SK-N-SH (cell line): ENCODE data around the gene FRYL. TPM values are rescaled to one million over a fixed set of nuclear protein-coding genes. Genes with fewer than 3 reads are reported as not detected.

ENCODE experiments used
- CTCF ChIA-PET: fragments of 300-600, 350-600 bp; formaldehyde crosslinking; extraction: SDS; loops from one replicate; lab custom pipeline; 2021; lab: Yijun Ruan, JAX
- POLR2A ChIA-PET: fragments of 350-600 bp; sonication (Branson Sonifier 250); formaldehyde crosslinking; extraction: SDS; loops from one replicate; lab custom pipeline; 2020; ENCODE audit warnings: antibody characterized with exemption, inconsistent platforms; lab: Yijun Ruan, JAX
- DNase-seq: peaks from one replicate; pipeline ENCODE4 v3.0.0; 2012
- H2AFZ ChIP-seq: fragments of 200-600 bp; sonication (generic); 2 replicates; pipeline ENCODE4 v1.8.1; 2016; ENCODE audit warnings: antibody characterized with exemption, mild to moderate bottlenecking, low read depth
- H3F3A ChIP-seq: fragments of 200-600 bp; sonication (generic); replicated peaks from 2 replicates; pipeline ENCODE3; 2016; ENCODE audit warnings: antibody characterized with exemption, mild to moderate bottlenecking; ENCODE audit not compliant: insufficient read depth
- H3K27ac ChIP-seq, 2 experiments: fragments of 200-500 bp in 1 of 2; fragments of 200-600 bp in 1 of 2; sonication (Bioruptor generic) in 1 of 2; sonication (generic), shearing (Covaris generic) in 1 of 2; 2 replicates each; pipeline versions ENCODE4 v1.5.1 to v1.6.1; 2014 to 2016; ENCODE audit warnings: low read depth in 2 of 2, inconsistent platforms in 1 of 2, low read length in 1 of 2, mild to moderate bottlenecking in 1 of 2, mixed read lengths in 1 of 2
- H3K27me3 ChIP-seq: fragments of 200-600 bp; sonication (generic), shearing (Covaris generic); 2 replicates; pipeline ENCODE4 v1.6.1; 2016; ENCODE audit warnings: mixed run types; ENCODE audit not compliant: insufficient read depth
- H3K36me3 ChIP-seq, 2 experiments: fragments of 200-500 bp in 1 of 2; fragments of 200-600 bp in 1 of 2; sonication (Bioruptor generic) in 1 of 2; sonication (generic) in 1 of 2; replicated peaks in 1 of 2; 2 replicates each; pipeline versions ENCODE3 to v1.5.1; 2014 to 2016; ENCODE audit warnings: low read length in 1 of 2, mild to moderate bottlenecking in 1 of 2; ENCODE audit not compliant: insufficient read depth in 2 of 2, control insufficient read depth in 1 of 2
- H3K4me1 ChIP-seq, 2 experiments: fragments of 200-500 bp in 1 of 2; fragments of 200-600 bp in 1 of 2; sonication (Bioruptor generic) in 1 of 2; sonication (generic), shearing (Covaris generic) in 1 of 2; 2 replicates each; pipeline versions ENCODE4 v1.5.1 to v1.6.1; 2014 to 2016; ENCODE audit warnings: low read depth in 1 of 2, low read length in 1 of 2, mixed run types in 1 of 2; ENCODE audit not compliant: insufficient read depth in 2 of 2, control insufficient read depth in 1 of 2
- H3K4me2 ChIP-seq: fragments of 200-600 bp; sonication (generic), shearing (Covaris generic); 2 replicates; pipeline ENCODE4 v1.6.1; 2017; ENCODE audit warnings: mixed run types
- H3K4me3 ChIP-seq, 2 experiments: fragments of 200-500 bp in 1 of 2; fragments of 200-600 bp in 1 of 2; sonication (Bioruptor generic) in 1 of 2; sonication (generic), shearing (Covaris generic) in 1 of 2; 2 replicates each; pipeline versions ENCODE4 v1.5.1 to v1.8.1; 2014 to 2016; ENCODE audit warnings: low read depth in 2 of 2, inconsistent platforms in 1 of 2, low read length in 1 of 2, mild to moderate bottlenecking in 1 of 2, mixed read lengths in 1 of 2, moderate library complexity in 1 of 2
- H3K79me2 ChIP-seq: fragments of 200-600 bp; sonication (generic); 2 replicates; pipeline ENCODE4 v1.8.1; 2017; ENCODE audit warnings: mild to moderate bottlenecking; ENCODE audit not compliant: insufficient read depth
- H3K9ac ChIP-seq: fragments of 200-600 bp; sonication (generic); 2 replicates; pipeline ENCODE4 v1.6.1; 2017; ENCODE audit warnings: mixed run types
- H3K9me2 ChIP-seq: fragments of 200-600 bp; sonication (generic); 2 replicates; pipeline ENCODE4 v1.6.1; 2017; ENCODE audit warnings: mixed run types
- H3K9me3 ChIP-seq: fragments of 200-600 bp; sonication (generic); 2 replicates; pipeline ENCODE4 v1.6.1; 2017; ENCODE audit warnings: mixed run types, mild to moderate bottlenecking, moderate library complexity
- H4K20me1 ChIP-seq: fragments of 200-600 bp; sonication (generic); 2 replicates; pipeline ENCODE4 v1.6.1; 2017; ENCODE audit warnings: mild to moderate bottlenecking, mixed run types; ENCODE audit not compliant: insufficient read depth
- CHD2 ChIP-seq: fragments of 150-350 bp; IDR thresholded peaks from 2 replicates; pipeline ENCODE4 v1.6.1; 2018; ENCODE audit warnings: low read length; ENCODE audit not compliant: partially characterized antibody
- ELF1 ChIP-seq: IDR thresholded peaks from 2 replicates; pipeline ENCODE4 v1.4.0; 2012
- EZH2phosphoT487 ChIP-seq: fragments of 200-600 bp; sonication (generic); IDR thresholded peaks from 2 replicates; pipeline ENCODE4 v1.6.1; 2017; ENCODE audit warnings: low read depth, mixed run types, mild to moderate bottlenecking, antibody characterized with exemption, moderate library complexity, borderline replicate concordance
- FOSL2 ChIP-seq: IDR thresholded peaks from 2 replicates; pipeline ENCODE4 v1.4.0; 2012; ENCODE audit warnings: low read depth, mild to moderate bottlenecking, moderate library complexity, borderline replicate concordance
- FOXJ3 ChIP-seq: sonication (generic); formaldehyde crosslinking; IDR thresholded peaks from 2 replicates; pipeline ENCODE4 v1.5.1; 2020; ENCODE audit warnings: mild to moderate bottlenecking, missing genetic modification reagents
- FOXM1 ChIP-seq: IDR thresholded peaks from 2 replicates; pipeline ENCODE4 v1.4.0; 2012; ENCODE audit warnings: low read depth, mild to moderate bottlenecking
- GABPA ChIP-seq: IDR thresholded peaks from 2 replicates; pipeline ENCODE4 v1.4.0; 2012; ENCODE audit warnings: low read depth, mild to moderate bottlenecking
- GATA2 ChIP-seq: sonication (generic); formaldehyde crosslinking; IDR thresholded peaks from 2 replicates; pipeline ENCODE4 v1.5.0; 2020; ENCODE audit warnings: mild to moderate bottlenecking, missing genetic modification reagents
- IRF3 ChIP-seq: fragments of 150-350 bp; IDR thresholded peaks from 2 replicates; pipeline ENCODE4 v1.6.1; 2016; ENCODE audit warnings: mild to moderate bottlenecking, low read depth, low read length
- JUND ChIP-seq: IDR thresholded peaks from 2 replicates; pipeline ENCODE4 v1.4.0; 2012
- MAX ChIP-seq: IDR thresholded peaks from 2 replicates; pipeline ENCODE4 v1.4.0; 2012; ENCODE audit warnings: low read depth
- MEF2A ChIP-seq: IDR thresholded peaks from 2 replicates; pipeline ENCODE4 v1.4.0; 2012; ENCODE audit warnings: low read depth, borderline replicate concordance
- NFIC ChIP-seq: IDR thresholded peaks from 2 replicates; pipeline ENCODE4 v1.4.0; 2012; ENCODE audit warnings: borderline replicate concordance
- NRF1 ChIP-seq: IDR thresholded peaks from 2 replicates; pipeline ENCODE4 v1.6.1; 2012; ENCODE audit warnings: low read depth, mild to moderate bottlenecking, low read length
- POLR2AphosphoS5 ChIP-seq: IDR thresholded peaks from 2 replicates; pipeline ENCODE4 v1.6.1; 2012; ENCODE audit warnings: low read depth, low read length
- RCOR1 ChIP-seq: fragments of 150-350 bp; IDR thresholded peaks from 2 replicates; pipeline ENCODE4 v1.6.1; 2017; ENCODE audit warnings: antibody characterized with exemption, low read length
- RFX5 ChIP-seq: IDR thresholded peaks from 2 replicates; pipeline ENCODE4 v1.6.1; 2012; ENCODE audit warnings: mild to moderate bottlenecking, improper control_type of control experiment, low read length
- RXRA ChIP-seq: IDR thresholded peaks from 2 replicates; pipeline ENCODE4 v1.4.0; 2012; ENCODE audit warnings: low read depth, mild to moderate bottlenecking, borderline replicate concordance
- SIN3A ChIP-seq: IDR thresholded peaks from 2 replicates; pipeline ENCODE4 v1.6.1; 2012; ENCODE audit warnings: low read depth, mild to moderate bottlenecking, low read length, moderate library complexity, borderline replicate concordance
- SMC3 ChIP-seq: IDR thresholded peaks from 2 replicates; pipeline ENCODE4 v1.6.1; 2012; ENCODE audit warnings: low read depth, low read length, improper control_type of control experiment
- TCF12 ChIP-seq: IDR thresholded peaks from 2 replicates; pipeline ENCODE4 v1.4.0; 2012
- TEAD4 ChIP-seq: IDR thresholded peaks from 2 replicates; pipeline ENCODE4 v1.4.0; 2012; ENCODE audit warnings: mild to moderate bottlenecking, borderline replicate concordance; ENCODE audit not compliant: insufficient read depth
- YY1 ChIP-seq: IDR thresholded peaks from 2 replicates; pipeline ENCODE4 v1.4.0; 2012; ENCODE audit warnings: low read depth, mild to moderate bottlenecking
- WGBS: methylation state at CpG from one replicate; pipeline ENCODE4 v1.1.6; 2017; ENCODE audit warnings: low lambda C conversion rate; 5-methylcytosine and 5-hydroxymethylcytosine counted together
- polyA plus RNA-seq, 3 experiments: library from polyadenylated mRNA; depleted of rRNA; stranded (reverse); fragments of >200 nt; gene quantifications; 2 replicates each; pipeline ENCODE4 v1.2.3, GENCODE V29; 2012
- TF ChIP-seq, protein P1 (sequence below): IDR thresholded peaks from 2 replicates; pipeline ENCODE4 v1.4.0; 2012; ENCODE audit warnings: low read depth, borderline replicate concordance
- TF ChIP-seq, protein P2 (sequence below): fragments of 200-600 bp; sonication (generic); IDR thresholded peaks from 2 replicates; pipeline ENCODE4 v1.6.1; 2017; ENCODE audit warnings: antibody characterized with exemption, mild to moderate bottlenecking, moderate library complexity
- TF ChIP-seq, protein P3 (sequence below): IDR thresholded peaks from 2 replicates; pipeline ENCODE4; 2012

The FRYL gene
- polyA plus RNA-seq, 1 of the 3 experiments (the other 2 are of a cell fraction): 8.2 TPM

GRCh38 chr4:48602763-48603162, 177.3 kb downstream of the FRYL start (continued):
- no peak for TF ChIP-seq IRF3
- no peak for TF ChIP-seq MEF2A
- TF ChIP-seq POLR2AphosphoS5: no peak
- no peak for TF ChIP-seq NFIC
- TF ChIP-seq YY1: no peak
- TF ChIP-seq CHD2: no peak
- TF ChIP-seq JUND: no peak
- TF ChIP-seq FOXJ3: no peak
- TF ChIP-seq SMC3: no peak
- TF ChIP-seq, protein P1, sequence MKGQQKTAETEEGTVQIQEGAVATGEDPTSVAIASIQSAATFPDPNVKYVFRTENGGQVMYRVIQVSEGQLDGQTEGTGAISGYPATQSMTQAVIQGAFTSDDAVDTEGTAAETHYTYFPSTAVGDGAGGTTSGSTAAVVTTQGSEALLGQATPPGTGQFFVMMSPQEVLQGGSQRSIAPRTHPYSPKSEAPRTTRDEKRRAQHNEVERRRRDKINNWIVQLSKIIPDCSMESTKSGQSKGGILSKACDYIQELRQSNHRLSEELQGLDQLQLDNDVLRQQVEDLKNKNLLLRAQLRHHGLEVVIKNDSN: no peak

- peaks cover 3% of the 10 kb centered on the region for H3F3A ChIP-seq
- POLR2A ChIA-PET: no interaction called here
- peak overlapping the region; percentile 21; the same call in 1 of the 2 replicates for H3K4me2 ChIP-seq
- no peak overlapping the region for H3K4me3 ChIP-seq
- DNase-seq: no peak
- peak overlapping the region; percentile 11 to 59; a peak in 3 of 4 replicates for H3K27ac ChIP-seq
- 19% methylated on average over 3 of the region's 3 CpGs for WGBS
- H3K27me3 ChIP-seq: no peaks in the 10 kb centered on the region
- no peaks in the 10 kb centered on the region for H4K20me1 ChIP-seq
- no peaks in the 10 kb centered on the region for H3K79me2 ChIP-seq
- H3K9me2 ChIP-seq: no peaks in the 10 kb centered on the region
- CTCF ChIA-PET: no interaction called here
- H3K9ac ChIP-seq: peak overlapping the region; percentile 1; the same call in 1 of the 2 replicates
- H2AFZ ChIP-seq: no peak overlapping the region
- H3K36me3 ChIP-seq: peaks cover 10 to 32% of the 10 kb centered on the region in 2 experiments
- H3K9me3 ChIP-seq: no peaks in the 10 kb centered on the region
- peaks cover 0 to 8% of the 10 kb centered on the region in 2 experiments; a peak in 2 of 4 replicates for H3K4me1 ChIP-seq
- TF ChIP-seq, protein P2, sequence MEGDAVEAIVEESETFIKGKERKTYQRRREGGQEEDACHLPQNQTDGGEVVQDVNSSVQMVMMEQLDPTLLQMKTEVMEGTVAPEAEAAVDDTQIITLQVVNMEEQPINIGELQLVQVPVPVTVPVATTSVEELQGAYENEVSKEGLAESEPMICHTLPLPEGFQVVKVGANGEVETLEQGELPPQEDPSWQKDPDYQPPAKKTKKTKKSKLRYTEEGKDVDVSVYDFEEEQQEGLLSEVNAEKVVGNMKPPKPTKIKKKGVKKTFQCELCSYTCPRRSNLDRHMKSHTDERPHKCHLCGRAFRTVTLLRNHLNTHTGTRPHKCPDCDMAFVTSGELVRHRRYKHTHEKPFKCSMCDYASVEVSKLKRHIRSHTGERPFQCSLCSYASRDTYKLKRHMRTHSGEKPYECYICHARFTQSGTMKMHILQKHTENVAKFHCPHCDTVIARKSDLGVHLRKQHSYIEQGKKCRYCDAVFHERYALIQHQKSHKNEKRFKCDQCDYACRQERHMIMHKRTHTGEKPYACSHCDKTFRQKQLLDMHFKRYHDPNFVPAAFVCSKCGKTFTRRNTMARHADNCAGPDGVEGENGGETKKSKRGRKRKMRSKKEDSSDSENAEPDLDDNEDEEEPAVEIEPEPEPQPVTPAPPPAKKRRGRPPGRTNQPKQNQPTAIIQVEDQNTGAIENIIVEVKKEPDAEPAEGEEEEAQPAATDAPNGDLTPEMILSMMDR: no peak
- TF ChIP-seq TCF12: no peak
- TF ChIP-seq, protein P3, sequence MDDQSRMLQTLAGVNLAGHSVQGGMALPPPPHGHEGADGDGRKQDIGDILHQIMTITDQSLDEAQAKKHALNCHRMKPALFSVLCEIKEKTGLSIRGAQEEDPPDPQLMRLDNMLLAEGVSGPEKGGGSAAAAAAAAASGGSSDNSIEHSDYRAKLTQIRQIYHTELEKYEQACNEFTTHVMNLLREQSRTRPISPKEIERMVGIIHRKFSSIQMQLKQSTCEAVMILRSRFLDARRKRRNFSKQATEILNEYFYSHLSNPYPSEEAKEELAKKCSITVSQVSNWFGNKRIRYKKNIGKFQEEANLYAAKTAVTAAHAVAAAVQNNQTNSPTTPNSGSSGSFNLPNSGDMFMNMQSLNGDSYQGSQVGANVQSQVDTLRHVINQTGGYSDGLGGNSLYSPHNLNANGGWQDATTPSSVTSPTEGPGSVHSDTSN: peak; percentile 62
- TF ChIP-seq SMC3: no peak
- no peak for TF ChIP-seq ELF1
- TF ChIP-seq YY1: no peak
- TF ChIP-seq GATA2 (CRISPR knock-in tag): no peak
- no peak for TF ChIP-seq POLR2AphosphoS5
- no peak for TF ChIP-seq NFIC
- no peak for TF ChIP-seq RXRA
- no peak for TF ChIP-seq SIN3A
- no peak for TF ChIP-seq TEAD4
- TF ChIP-seq EZH2phosphoT487: no peak
- no peak for TF ChIP-seq MAX
- TF ChIP-seq FOXM1: no peak
- TF ChIP-seq IRF3: no peak
- TF ChIP-seq NRF1: no peak
- no peak for TF ChIP-seq RFX5
- 0 out of 2 replicates have a peak, but pooled peaks have one; percentile 8 for TF ChIP-seq JUND
- peak; percentile 42; the same call in 1 of the 2 replicates for TF ChIP-seq FOSL2
- TF ChIP-seq GABPA: no peak
- TF ChIP-seq RCOR1: no peak
These were observed 177.9 kb downstream of the FRYL start for GRCh38 chr4:48602222-48602621.
